Stimulated activated CD8-positive, alpha-beta memory T cell treated with anti-CD3 and anti-CD28 coated beads, Interleukin-12 subunit alpha, Interleukin-12 subunit beta, amount 100 ng/mL, for 24 hours (primary cell): Measurements from ENCODE around the gene IARS2.
"Not testable (repeated sequence)": the region's sequence is repeated elsewhere in the genome, so short reads cannot be mapped to it uniquely, and the experiment has no call there.

ENCODE experiments used
- DNase-seq: peaks from one replicate; pipeline ENCODE4 v3.0.0-alpha.2; 2020; ENCODE audit errors: extremely low read depth

IARS2 gene

DNA sequence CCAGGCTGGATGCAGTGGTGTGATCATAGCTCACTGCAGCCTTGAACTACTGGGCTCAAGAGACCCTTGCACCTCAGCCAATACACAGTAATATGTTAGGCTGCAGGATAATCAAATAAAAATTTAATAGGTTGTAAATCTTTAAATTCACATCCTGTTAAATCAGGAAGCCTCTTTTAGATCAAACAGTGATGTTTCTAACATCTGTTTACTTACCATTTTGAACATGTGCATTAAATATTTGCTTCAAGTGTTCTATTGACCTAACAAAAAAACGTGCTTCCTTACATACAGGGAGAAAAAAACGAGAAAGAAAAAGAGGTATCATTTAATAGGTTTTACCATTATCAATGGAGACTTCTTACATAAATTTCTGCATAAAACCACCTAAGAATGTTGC, 70.6 kb downstream of the IARS2 start:
- no peak for DNase-seq

DNA sequence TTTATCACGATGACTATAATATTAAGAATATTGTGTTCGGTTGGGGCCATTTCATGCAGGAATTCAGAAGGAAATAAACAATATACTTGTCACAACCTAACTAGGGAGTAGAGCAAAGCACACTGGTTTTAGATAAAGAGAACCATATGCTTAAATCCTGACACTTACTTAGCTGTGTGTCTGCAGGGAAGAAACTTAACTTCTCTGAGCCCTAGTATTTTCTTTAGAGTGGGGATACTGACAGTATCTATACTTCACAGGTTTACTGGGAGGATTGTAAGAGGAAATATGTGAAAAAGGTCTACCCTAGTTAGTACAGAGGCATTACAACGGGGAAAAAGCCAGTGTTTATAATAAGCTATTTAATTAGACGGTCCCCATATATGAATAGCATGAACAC, 72.9 kb downstream of the IARS2 start:
- DNase-seq, result no peak

- DNase-seq, result not testable (repeated sequence)
These were observed 76.0 kb downstream of the IARS2 start for GRCh38 chr1:220169887-220170286.

- DNase-seq, result no peak
These were observed 77.0 kb downstream of the IARS2 start for GRCh38 chr1:220170836-220171526.

DNA sequence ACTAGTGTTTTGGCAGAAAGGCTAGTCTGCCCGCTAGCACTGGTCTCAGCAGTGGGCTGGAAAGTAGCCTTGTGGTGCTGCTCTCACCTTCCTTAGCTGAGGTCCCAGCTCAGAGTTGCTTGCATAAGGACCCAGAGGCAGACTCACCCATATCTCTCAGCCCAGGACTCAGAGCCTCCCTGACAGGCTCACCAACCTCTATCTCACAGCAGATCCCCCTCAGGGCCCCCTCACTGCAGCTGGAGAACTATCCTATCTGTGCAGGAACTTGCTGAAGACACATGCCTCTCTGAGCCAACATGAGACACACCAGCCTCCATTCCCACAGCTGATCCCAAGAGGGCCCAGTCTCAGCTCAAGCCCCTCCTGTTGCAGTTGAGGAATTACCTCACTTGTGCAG, 82.6 kb downstream of the IARS2 start:
- DNase-seq, result no peak

- no peak for DNase-seq
These were observed 88.2 kb downstream of the IARS2 start for GRCh38 chr1:220182111-220182510.

DNA sequence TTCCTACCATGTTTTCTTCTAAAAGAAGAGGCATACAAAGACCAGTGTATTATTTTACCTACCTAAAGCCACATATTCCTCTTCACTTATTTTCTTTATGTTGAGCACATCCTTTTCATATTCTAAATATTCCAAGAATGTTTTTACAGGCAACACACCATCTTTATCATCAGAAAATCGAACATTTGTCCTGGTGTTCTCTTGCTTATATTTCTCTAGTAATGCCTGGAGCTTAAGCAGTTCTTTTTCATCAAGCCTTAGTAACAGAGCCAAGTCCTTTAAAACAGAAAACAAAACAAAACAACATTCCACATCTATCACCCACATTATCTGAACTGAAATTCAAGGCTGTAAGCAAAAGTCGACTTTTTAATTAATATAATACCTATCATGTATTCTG, 88.7 kb downstream of the IARS2 start:
- DNase-seq, result no peak

DNA sequence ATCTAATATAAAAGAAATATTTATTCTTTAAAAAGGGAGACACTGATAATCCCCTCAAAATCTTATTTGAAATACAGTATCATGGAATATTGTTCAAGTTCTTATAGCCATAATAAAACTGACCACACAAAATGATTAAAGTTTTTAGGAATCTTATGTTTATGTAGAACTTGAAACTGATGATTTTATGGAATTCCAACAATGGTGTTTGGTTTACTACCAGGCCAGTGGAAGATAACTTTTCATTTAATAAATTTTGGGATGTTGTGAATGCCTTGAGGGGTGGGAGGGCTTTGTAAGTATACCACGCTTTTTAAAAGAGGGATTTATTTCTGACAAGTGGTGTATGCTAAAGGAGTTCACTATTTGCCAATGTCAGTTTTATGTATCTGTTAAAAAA, 90.6 kb downstream of the IARS2 start:
- DNase-seq, result no peak

GRCh38 chr1:220186752-220187151, 92.8 kb downstream of the IARS2 start:
- DNase-seq, result no peak

- no peak for DNase-seq
These were observed 94.6 kb downstream of the IARS2 start for GRCh38 chr1:220188538-220188937.

GRCh38 chr1:220189750-220190347, 95.9 kb downstream of the IARS2 start:
- DNase-seq, result no peak

DNA sequence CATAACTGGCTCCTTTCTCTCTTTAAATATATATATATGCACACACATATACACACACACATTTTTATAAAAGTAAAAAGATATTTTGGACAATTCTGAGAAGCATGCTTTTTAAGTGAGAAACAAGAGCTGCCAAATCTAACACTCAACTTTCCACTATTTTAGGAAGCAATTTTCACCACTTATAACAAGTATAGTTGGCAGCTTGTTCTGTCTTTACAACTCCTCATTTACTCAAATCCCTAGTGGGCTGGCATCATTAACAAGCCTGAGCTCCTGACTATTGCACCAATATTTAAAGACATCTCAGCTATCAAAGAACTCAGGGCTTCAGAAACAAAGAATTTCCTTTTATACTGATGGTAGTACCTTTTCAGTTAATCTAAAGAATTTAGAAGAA, 101.8 kb downstream of the IARS2 start:
- no peak for DNase-seq
